Kidney epithelial cell (primary cell): ENCODE measurements around the gene ARHGAP24. TPM values are rescaled to one million over a fixed set of nuclear protein-coding genes. Genes with fewer than 3 reads are reported as not detected.

ENCODE experiments used
- DNase-seq: peaks from one replicate; pipeline ENCODE4 v3.0.0-alpha.2; 2010; ENCODE audit warnings: low read depth
- H3K27me3 ChIP-seq: 2 replicates; pipeline ENCODE4 v1.6.0; 2011; ENCODE audit warnings: low read length; ENCODE audit not compliant: control insufficient read depth, insufficient read depth
- H3K36me3 ChIP-seq: 2 replicates; pipeline ENCODE4 v1.5.1; 2011; ENCODE audit warnings: low read length; ENCODE audit not compliant: control insufficient read depth, insufficient read depth
- H3K4me3 ChIP-seq: 2 replicates; pipeline ENCODE4 v1.5.1; 2011; ENCODE audit warnings: low read depth, mild to moderate bottlenecking, control low read depth, low read length
- total RNA-seq: library from RNA; depleted of rRNA; stranded (reverse); fragments of >200 nt; gene quantifications from 2 replicates; pipeline ENCODE4 v1.2.3, GENCODE V29; 2015
- TF ChIP-seq, protein P1 (sequence below): IDR thresholded peaks from 2 replicates; pipeline ENCODE4 v1.5.1; 2011; ENCODE audit warnings: mild to moderate bottlenecking, moderate library complexity, low read length, control low read depth, inconsistent platforms; ENCODE audit not compliant: insufficient read depth, poor library complexity, severe bottlenecking

ARHGAP24 gene
- total RNA-seq, 1 donor from 2014 or later = 9.6 TPM

DNA sequence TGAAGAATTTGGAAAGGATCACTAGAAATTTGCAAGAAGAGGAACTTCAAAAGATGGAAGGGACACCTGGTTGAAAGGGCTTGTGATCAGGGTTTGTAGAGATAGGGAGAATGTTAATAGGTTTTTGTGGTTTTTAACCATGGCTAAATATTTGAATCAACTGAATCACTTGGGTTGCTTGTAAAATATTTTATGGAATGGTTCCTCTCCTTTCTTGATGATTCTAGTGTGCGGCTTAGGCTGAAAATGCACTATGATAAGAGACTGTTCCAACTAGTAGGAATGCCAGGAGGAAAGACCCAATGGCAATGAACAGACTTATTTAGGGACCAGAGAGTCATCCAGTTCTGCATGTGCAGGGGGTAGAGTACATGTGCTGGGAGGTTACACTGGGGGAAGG, 408.2 kb downstream of the ARHGAP24 start:
- TF ChIP-seq, protein P1, sequence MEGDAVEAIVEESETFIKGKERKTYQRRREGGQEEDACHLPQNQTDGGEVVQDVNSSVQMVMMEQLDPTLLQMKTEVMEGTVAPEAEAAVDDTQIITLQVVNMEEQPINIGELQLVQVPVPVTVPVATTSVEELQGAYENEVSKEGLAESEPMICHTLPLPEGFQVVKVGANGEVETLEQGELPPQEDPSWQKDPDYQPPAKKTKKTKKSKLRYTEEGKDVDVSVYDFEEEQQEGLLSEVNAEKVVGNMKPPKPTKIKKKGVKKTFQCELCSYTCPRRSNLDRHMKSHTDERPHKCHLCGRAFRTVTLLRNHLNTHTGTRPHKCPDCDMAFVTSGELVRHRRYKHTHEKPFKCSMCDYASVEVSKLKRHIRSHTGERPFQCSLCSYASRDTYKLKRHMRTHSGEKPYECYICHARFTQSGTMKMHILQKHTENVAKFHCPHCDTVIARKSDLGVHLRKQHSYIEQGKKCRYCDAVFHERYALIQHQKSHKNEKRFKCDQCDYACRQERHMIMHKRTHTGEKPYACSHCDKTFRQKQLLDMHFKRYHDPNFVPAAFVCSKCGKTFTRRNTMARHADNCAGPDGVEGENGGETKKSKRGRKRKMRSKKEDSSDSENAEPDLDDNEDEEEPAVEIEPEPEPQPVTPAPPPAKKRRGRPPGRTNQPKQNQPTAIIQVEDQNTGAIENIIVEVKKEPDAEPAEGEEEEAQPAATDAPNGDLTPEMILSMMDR = no peak
- no peaks in the 10 kb centered on the region for H3K36me3 ChIP-seq
- DNase-seq = no peak
- no peak overlapping the region for H3K4me3 ChIP-seq
- H3K27me3 ChIP-seq = no peaks in the 10 kb centered on the region

DNA sequence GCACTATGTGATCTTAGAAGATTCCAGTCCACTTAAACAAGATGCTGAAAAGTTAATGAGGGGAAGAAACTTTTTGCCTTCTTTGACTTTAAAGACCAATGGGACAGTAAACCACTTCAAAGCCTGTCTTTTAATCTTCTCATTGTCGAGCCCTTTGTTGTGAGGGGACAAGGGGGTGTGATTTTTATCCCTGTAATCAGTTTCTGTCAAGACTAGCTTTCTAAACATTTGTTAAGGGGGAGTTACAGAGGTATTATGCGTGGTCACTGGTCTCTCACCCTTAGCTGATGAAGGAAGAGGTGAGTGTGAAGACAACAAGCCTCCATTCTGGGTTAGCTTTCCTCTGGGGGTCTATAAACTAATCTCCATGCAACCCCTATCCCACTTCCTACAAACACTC, 409.3 kb downstream of the ARHGAP24 start:
- no peaks in the 10 kb centered on the region for H3K27me3 ChIP-seq
- no peak for DNase-seq
- no peak overlapping the region for H3K4me3 ChIP-seq
- H3K36me3 ChIP-seq = no peaks in the 10 kb centered on the region
- TF ChIP-seq, protein P1 = no peak

DNA sequence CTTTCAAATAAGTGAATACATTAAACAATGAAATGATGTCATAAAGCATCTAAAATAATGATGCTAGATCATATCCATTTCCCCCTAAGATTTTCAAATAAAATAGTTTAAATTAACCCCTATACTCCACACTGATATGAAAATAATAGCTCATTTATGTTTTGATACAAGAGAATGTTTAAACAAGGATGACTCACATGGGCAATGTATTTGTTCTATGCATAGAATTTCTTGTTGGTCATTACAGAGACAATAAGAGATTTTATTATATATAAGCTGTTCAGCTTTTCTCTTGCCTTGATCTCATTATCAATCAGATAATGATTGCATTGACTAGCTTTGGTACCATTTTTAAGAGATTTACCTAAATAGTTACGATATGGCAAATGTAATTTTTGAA, 411.7 kb downstream of the ARHGAP24 start:
- DNase-seq = no peak
- no peaks in the 10 kb centered on the region for H3K27me3 ChIP-seq

DNA sequence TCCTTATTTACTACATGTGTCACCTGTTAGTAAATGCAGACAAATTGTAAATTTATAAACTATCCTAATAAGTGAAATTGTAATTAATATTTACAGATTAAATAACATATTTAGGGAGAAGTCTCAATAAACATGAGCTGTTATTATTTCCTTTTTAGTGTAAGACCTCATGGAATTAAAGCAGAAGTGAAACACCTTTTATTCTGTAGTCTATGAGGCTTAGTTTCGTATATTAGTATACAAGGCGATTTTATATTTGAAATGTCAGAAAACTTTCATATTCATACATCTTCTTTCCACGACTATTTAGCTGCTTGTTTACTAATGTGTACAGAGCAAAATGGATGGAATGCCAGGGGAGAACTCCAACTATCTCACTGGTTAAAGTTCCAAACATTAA, 414.4 kb downstream of the ARHGAP24 start:
- no peak for DNase-seq
- TF ChIP-seq, protein P1 = no peak
- no peaks in the 10 kb centered on the region for H3K36me3 ChIP-seq
- H3K4me3 ChIP-seq = no peak overlapping the region
- no peaks in the 10 kb centered on the region for H3K27me3 ChIP-seq

More for the DNA sequence above, 411.7 kb downstream of the ARHGAP24 start:
- TF ChIP-seq, protein P1 = no peak
- Histone ChIP-seq H3K4me3 (no peak overlapping the region), H3K36me3 (no peaks in the 10 kb centered on the region)

DNA sequence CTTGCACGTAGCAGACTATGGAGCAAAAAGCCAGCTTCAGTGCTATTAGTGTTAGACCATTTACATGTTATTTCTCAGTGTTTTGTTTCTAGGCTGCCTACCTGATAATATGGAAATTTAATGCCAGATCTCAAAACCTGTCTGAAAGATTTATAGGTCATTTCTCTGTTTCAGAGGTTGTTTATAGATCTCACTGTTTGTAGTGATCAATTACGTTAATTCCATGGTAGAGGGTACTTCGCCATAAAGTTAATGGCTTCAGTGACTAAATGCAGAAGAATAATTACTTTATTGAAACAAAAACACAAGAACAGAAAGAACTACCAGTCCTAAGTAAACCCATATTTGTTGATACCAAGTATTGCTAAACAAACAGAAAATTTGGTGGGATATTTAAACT, 420.8 kb downstream of the ARHGAP24 start:
- Histone ChIP-seq H3K27me3 (no peaks in the 10 kb centered on the region), H3K4me3 (no peak overlapping the region), H3K36me3 (no peaks in the 10 kb centered on the region)
- DNase-seq = no peak
- TF ChIP-seq, protein P1 = no peak

GRCh38 chr4:85898231-85898630, 423.3 kb downstream of the ARHGAP24 start:
- Histone ChIP-seq H3K4me3 (no peak overlapping the region), H3K36me3 (no peaks in the 10 kb centered on the region), H3K27me3 (no peaks in the 10 kb centered on the region)
- DNase-seq = no peak
- TF ChIP-seq, protein P1 = no peak
